GM19397 (cell line): ENCODE measurements around the gene SCN3A.

Source experiments
- ATAC-seq: cut with Tn5 transposase; IDR thresholded peaks from one replicate; pipeline ENCODE4 v1.9.1; 2021; ENCODE audit warnings: mild to moderate bottlenecking, moderate library complexity; ENCODE audit not compliant: unreplicated experiment

The SCN3A gene

DNA sequence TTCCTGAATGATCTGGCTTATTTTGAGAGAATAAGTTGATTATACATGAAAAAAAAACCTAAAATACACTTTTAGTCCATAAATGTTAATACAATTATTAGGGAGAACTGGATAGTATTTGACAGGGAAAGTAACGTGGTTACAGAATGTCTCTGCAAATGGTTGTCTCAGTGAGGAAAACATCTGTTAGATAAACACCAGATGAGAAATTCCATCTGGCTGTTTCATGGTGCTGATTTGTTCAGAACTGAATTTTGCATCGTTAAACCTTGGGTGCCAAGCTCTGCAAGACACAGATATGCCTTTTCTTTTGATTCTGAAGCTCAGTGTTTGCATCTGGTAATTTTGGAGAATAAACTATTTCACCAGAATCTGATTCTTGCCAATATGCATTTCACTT is 90.4 kb downstream of the SCN3A start:
- no peak for ATAC-seq

- ATAC-seq: no peak
Measured at GRCh38 chr2:165112789-165113188, 91.1 kb downstream of the SCN3A start.

GRCh38 chr2:165112133-165112573 is 91.7 kb downstream of the SCN3A start:
- ATAC-seq: no peak

- no peak for ATAC-seq
Measured at GRCh38 chr2:165110394-165110793, 93.5 kb downstream of the SCN3A start.

GRCh38 chr2:165109915-165110314 is 93.9 kb downstream of the SCN3A start:
- ATAC-seq: no peak

DNA sequence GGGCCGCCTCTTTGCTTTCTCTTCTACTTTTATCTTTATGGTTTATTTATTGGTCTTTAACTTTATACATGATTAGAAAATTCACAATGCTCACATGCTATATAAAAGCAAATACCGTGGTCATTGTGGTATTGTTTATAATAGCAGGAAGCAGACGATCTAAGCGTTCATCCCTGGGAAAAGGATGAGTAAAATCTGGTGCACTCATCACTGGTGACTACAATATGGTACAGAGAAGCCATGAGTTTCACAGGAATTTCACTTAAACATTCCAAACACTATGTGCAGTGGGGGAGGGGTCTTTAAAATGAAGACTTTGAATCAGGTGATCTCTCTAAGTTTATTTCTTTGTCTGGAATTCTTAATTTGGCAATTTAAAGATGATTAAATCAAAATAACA is 97.9 kb downstream of the SCN3A start:
- ATAC-seq: no peak

- no peak for ATAC-seq
Measured at GRCh38 chr2:165087933-165088901, 115.6 kb downstream of the SCN3A start.

DNA sequence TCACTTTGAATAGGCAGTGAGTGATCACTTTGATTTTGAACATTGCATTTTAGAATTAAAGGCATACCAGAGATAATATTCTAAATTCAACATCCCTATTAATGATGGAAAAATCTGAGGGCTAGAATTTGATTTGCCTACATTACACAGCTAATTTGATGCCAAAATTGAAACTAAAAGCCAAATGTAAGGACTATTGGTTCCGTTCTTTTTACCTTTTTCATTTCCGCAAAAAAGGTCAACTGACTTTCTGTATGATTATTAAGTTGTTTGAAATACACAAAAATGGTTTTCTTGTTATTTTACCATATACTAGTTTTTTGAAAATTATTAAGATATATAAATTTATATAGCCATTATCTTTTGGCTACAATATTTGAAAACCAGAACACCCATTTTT is 117.5 kb downstream of the SCN3A start:
- no peak for ATAC-seq

DNA sequence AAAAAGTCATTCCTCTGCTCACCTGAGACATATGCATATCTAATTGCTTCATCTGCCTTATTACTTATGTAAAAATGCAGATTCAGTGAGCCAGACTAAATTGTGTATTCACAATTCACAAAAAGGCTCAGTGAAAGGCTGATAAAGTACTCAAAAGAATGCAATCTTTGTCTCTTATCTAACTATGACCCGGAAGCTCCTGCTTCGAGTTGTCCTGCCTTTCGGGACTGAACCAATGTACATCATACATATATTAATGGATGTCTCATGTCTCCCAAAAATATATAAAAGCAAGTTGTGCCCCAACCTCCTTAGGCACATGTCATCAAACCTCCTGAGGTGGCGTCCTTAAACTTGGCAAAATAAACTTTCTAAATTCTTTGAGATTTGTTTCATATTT is 120.5 kb downstream of the SCN3A start:
- no peak for ATAC-seq

GRCh38 chr2:165082479-165082878 is 121.4 kb downstream of the SCN3A start:
- ATAC-seq: no peak

- ATAC-seq: no peak
Measured at GRCh38 chr2:165081276-165081675, 122.6 kb downstream of the SCN3A start.

GRCh38 chr2:165079432-165079831 is 124.4 kb downstream of the SCN3A start:
- ATAC-seq: no peak

GRCh38 chr2:165078913-165079312 is 124.9 kb downstream of the SCN3A start:
- no peak for ATAC-seq

DNA sequence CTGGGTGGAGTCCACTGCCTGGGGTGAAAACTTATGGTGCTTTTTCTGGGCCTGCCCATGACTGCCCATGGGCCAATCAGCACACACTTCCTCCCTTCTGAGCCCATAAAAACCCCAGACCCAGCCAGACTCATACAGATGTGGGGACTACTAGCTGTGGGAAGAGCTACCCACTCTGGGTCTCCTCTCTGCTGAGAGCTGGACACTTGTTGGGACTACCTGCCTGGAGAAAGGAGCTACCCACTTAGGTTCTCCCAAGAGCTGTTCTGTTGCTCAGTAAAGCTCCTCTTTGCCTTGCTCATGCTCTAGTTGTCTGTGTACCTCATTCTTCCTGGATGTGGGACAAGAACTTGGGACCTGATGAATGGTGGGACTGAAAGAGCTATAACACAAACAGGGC is 129.0 kb downstream of the SCN3A start:
- ATAC-seq: no peak

DNA sequence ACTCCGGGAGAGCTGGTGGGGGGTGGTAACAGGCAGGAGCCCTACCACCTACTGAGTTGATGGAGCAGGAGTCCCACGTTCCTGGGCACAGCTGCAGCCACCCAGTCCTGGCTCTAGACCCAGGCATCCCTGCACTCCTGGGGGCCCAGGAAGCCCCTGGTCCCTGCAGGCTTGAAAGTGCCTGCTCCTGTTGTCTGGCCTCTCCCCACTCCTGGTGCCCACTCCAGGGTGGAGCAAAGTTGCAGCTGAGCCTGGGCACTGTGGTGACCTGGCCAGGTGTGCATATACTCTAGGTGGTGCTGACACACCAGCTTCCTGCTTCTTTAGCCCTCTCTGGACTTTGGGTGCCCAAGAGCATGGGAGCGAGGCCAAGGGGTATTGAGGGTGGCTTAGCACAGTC is 129.5 kb downstream of the SCN3A start:
- ATAC-seq: no peak

DNA sequence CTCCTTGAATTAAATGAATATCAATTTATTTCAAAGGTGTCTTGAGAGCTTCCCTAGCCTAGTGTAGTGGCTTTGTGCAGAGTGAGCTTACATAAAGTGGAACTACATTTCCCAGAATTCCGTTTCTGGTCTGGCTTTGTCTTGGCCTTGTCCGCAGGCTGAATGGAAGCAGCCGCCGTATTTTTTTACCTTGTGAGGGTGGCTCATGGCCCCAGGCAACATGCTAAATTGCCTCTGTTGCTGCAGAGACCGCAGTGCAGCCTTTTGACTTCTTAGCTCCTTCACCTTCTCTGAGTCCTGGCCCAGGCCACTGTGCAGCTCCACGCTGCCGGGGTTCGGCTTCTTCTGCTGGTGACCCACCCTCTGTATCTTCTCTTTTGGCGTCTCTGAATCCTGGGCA is 133.8 kb downstream of the SCN3A start:
- no peak for ATAC-seq

DNA sequence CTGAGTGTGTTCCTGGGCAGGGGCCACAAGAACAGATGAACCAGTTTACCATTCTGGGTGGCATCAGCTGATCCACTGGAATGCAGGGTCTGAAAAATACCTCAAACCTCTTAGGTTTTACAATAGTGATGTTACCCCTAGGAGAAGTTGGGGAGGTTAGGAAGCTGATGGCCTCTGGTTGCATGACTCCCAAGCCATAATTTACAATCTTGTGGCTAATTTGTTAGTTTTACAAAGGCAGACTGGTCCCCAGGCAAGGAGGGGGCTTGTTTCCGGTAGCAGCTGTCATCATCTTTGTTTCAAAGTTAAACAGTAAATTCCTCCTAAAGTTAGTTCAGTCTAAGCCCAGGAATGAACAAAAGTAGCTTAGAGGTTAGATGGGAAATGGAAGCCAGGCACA is 134.7 kb downstream of the SCN3A start:
- ATAC-seq: no peak

- ATAC-seq: no peak
Measured at GRCh38 chr2:165068487-165068757, 135.4 kb downstream of the SCN3A start.

DNA sequence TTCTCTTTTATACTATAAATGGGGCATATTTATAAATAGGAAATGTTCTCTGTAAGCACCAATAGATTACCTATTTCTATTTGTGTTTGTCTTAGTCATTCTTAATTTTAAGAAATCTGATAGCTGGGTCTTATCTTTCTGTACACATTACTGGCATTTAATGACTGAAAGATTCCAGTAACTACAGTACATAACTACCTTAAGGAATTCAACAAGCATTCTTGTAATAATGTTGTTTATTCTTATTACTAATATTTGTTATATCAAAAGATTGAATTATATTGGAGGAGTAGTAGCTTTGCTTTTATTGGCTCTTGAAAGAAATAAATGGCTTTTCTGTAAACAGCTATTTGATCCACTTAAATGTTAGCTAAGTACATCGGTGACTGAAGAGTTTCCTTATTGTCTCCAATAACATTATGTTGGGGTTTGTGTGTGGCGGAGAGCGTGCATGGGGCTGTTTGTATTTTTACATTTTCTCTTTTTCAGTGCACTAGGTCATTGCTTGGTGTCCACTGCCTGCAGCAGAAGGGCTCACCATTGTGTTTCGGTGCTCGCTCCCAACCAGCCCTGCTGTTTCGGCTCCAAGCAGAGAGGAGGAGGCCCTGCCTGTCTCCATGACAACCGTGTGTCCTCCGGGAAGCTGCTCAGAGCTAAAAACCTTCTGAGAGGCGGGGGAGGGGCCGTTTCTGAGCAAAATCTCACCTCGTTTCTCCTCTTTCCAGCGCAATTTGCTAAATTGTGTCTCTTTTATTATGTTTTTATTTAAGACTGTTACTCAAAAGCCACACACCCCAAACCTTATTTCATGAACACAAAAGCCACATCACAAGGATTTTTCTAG is 136.0 kb downstream of the SCN3A start:
- ATAC-seq: no peak

DNA sequence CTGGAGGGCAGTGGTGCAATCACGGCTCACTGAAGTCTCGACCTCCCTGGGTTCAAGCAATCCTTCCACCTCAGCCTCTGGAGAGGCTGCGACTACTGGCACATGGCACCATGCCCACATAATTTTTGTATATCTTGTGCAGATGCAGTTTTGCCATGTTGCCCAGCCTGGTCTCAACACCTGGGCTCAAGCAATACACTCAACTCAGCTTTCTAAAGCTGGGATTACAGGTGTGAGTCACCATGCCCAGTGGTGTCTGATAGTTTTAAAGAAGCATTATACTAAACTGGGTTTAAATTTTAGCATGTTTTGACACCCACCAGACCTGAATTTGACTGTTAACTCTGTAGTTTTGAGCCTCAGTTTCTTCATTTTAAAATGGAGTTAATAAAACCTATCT is 139.1 kb downstream of the SCN3A start:
- no peak for ATAC-seq

- no peak for ATAC-seq
Measured at GRCh38 chr2:165060411-165060810, 143.4 kb downstream of the SCN3A start.
